ENCODE data around the gene KMT2B. TPM values are rescaled to one million over a fixed set of nuclear protein-coding genes. Genes with fewer than 3 reads are reported as not detected.
A peak's percentile ranks its signal among the peaks of the same experiment; 100 is the strongest.

The KMT2B gene
- total and polyA plus RNA-seq, 2 of the 8 experiments (the other 6 are each of a cell fraction or from before 2014, with no cell fraction given), result 26.7 to 38.6 TPM

DNA sequence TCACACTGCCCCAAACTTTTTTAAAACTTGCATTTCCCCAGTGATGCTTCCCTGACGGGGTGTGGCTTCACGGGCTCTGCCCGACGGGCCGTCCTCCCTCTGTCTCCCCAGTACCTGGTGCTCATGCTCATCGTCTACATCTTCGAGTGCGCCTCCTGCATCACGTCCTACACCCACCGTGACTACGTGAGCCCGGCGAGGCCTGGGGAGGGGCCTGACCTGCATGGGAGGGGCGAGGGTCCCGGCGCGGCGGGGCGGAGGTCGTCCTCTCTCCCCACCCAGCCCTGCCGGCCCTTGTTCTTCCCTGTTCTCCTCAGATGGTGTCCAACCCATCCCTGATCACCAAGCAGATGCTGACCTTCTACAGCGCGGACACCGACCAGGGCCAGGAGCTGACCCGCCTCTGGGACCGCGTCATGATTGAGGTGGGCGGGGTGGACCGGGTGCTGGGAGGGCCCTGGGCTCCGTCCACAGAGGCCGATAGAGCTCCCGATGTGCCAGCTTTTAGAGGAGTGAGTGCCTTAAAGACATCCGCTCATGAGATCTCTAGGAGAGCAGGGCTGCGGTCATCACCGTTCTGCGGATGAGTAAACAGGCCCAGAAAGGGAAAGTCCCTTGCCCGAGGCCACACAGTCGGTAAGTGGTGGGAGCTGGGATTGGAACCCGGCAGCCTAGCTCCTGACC lies 44.5 kb upstream of the KMT2B start (continued):
- TF ChIP-seq SP4 (IDR thresholded peaks at IDR 0.05; ENCODE audit: low read length) (no peak), RAD21 (IDR thresholded peaks at IDR 0.05 in 1 of 2, conservative IDR thresholded peaks at IDR 0.05 in 1 of 2; ENCODE audit: low read depth in 2 of 2, low read length in 2 of 2) (no peak), KDM1A (IDR thresholded peaks at IDR 0.05; ENCODE audit: borderline replicate concordance, low read length) (no peak), RFX5 (IDR thresholded peaks at IDR 0.05; ENCODE audit: borderline replicate concordance, low read depth, low read length) (no peak), TAF7 (optimal IDR thresholded peaks at IDR 0.05; ENCODE audit: borderline replicate concordance, low read depth, low read length) (no peak), RNF2 (IDR thresholded peaks at IDR 0.05; ENCODE audit: borderline replicate concordance, low read depth, low read length, missing control alignments, poor library complexity, severe bottlenecking) (no peak), TCF12 (IDR thresholded peaks at IDR 0.05; ENCODE audit: low read depth, low read length) (no peak), GTF2F1 (IDR thresholded peaks at IDR 0.05; ENCODE audit: borderline replicate concordance, low read depth, low read length) (no peak), CEBPB (IDR thresholded peaks at IDR 0.05; ENCODE audit: low read depth, low read length) (no peak), POU5F1 (IDR thresholded peaks at IDR 0.05; ENCODE audit: low read depth, low read length) (no peak), MAFK (IDR thresholded peaks at IDR 0.05; ENCODE audit: low read depth, low read length) (no peak), CHD1 (IDR thresholded peaks at IDR 0.05; ENCODE audit: low read depth, low read length) (no peak), CBX8 (IDR thresholded peaks at IDR 0.05; ENCODE audit: borderline replicate concordance, low read depth, low read length) (no peak), KDM5A (IDR thresholded peaks at IDR 0.05; ENCODE audit: low read length) (no peak), ASH2L (IDR thresholded peaks at IDR 0.05; ENCODE audit: low read length) (peak; percentile 47)

Measured in H1 (cell line).